Neuron (in vitro differentiated cells): ENCODE measurements around the gene TMEM231.
A peak's percentile ranks its signal among the peaks of the same experiment; 100 is the strongest.

Experiments
- H2AFZ ChIP-seq: one replicate; pipeline ENCODE4 v1.6.1; 2013; ENCODE audit warnings: low read depth, mild to moderate bottlenecking, inconsistent platforms, low read length, moderate library complexity
- H3K27me3 ChIP-seq: one replicate; pipeline ENCODE4 v1.6.1; 2013; ENCODE audit warnings: low read length; ENCODE audit not compliant: insufficient read depth
- H3K36me3 ChIP-seq: one replicate; pipeline ENCODE4 v1.6.1; 2013; ENCODE audit warnings: low read length; ENCODE audit not compliant: insufficient read depth
- H3K4me1 ChIP-seq: one replicate; pipeline ENCODE4 v1.6.1; 2013; ENCODE audit warnings: low read length; ENCODE audit not compliant: insufficient read depth
- H3K4me3 ChIP-seq: 2 replicates; pipeline ENCODE4 v1.5.1; 2013; ENCODE audit warnings: mild to moderate bottlenecking, low read length, moderate library complexity
- H3K9me3 ChIP-seq: one replicate; pipeline ENCODE4 v1.6.1; 2013; ENCODE audit warnings: low read length

TMEM231 gene

DNA sequence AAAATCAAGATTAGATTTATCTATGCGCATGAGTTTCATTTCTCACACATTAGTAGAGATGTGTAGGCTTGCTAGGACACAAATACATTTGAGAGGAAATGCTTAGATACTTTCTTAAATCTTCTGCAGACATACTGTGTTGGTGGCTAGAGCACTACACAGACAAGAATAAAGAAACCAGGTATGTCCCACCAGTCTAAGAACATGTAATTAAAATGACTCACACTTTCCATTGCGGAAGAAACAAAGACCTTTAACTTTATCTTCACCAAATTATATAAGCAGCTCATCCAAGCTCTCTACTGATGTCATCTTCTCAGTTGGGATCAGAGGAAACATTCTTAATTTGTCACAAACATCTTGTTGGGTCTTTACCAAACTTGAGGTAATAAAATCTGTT lies 22.7 kb upstream of the TMEM231 start:
- Histone ChIP-seq H3K4me3 (no peak overlapping the region), H3K9me3 (no peaks in the 10 kb centered on the region), H3K4me1 (peaks cover 14% of the 10 kb centered on the region), H2AFZ (no peak overlapping the region), H3K36me3 (peaks cover 58% of the 10 kb centered on the region), H3K27me3 (no peaks in the 10 kb centered on the region)

DNA sequence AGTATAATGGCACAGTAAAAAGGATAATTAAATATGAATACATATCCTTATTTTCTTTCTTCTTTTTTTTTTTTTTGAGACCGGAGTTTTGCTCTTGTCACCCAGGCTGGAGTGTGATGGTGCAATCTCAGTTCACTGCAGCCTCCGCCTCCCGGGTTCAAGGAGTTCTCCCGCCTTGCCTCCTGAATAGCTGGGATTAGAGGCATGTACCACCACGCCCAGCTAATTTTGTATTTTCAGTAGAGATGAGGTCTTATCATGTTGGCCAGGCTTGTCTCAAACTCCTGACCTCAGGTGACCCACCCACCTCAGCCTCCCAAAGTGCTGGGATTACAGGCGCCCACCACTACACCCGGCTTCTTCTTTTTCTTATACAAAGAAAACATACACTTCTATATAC lies 22.2 kb upstream of the TMEM231 start:
- no peak overlapping the region for H3K4me3 ChIP-seq
- H3K36me3 ChIP-seq = peaks cover 63% of the 10 kb centered on the region
- H3K9me3 ChIP-seq = no peaks in the 10 kb centered on the region
- H3K4me1 ChIP-seq = peaks cover 14% of the 10 kb centered on the region
- no peaks in the 10 kb centered on the region for H3K27me3 ChIP-seq
- H2AFZ ChIP-seq = no peak overlapping the region

DNA sequence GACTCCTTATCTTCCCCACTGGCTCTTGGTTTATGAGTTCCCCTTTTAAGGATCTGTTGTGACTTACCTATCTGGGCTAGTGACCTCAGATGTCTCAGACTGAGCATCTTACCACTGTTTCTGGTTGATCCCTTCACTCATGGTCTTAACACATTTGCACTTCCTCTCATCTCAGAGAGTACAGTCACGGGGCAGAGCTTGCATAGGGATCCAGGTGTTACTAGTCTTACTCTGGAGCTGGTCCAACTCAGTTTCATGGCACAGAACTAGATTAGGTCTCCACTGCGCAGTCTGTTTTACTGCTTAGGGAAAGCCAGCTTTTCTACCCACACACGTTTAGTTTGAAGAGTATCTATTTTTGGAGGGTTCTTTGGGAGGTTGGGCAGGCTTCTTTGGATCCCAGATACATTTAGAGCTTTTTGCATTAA lies 20.3 kb upstream of the TMEM231 start:
- Histone ChIP-seq H3K9me3 (no peaks in the 10 kb centered on the region), H2AFZ (no peak overlapping the region), H3K4me3 (no peak overlapping the region), H3K4me1 (peaks cover 14% of the 10 kb centered on the region), H3K27me3 (no peaks in the 10 kb centered on the region), H3K36me3 (peaks cover 78% of the 10 kb centered on the region)

GRCh38 chr16:75575958-75576357 lies 19.9 kb upstream of the TMEM231 start:
- Histone ChIP-seq H3K27me3 (no peaks in the 10 kb centered on the region), H2AFZ (no peak overlapping the region), H3K9me3 (no peaks in the 10 kb centered on the region), H3K36me3 (peaks cover 81% of the 10 kb centered on the region), H3K4me3 (no peak overlapping the region), H3K4me1 (peaks cover 14% of the 10 kb centered on the region)

GRCh38 chr16:75573955-75574354 lies 17.9 kb upstream of the TMEM231 start:
- H2AFZ ChIP-seq = no peak overlapping the region
- no peaks in the 10 kb centered on the region for H3K9me3 ChIP-seq
- peaks cover 87% of the 10 kb centered on the region for H3K36me3 ChIP-seq
- H3K4me3 ChIP-seq = no peak overlapping the region
- H3K4me1 ChIP-seq = peaks cover 5% of the 10 kb centered on the region
- no peaks in the 10 kb centered on the region for H3K27me3 ChIP-seq

DNA sequence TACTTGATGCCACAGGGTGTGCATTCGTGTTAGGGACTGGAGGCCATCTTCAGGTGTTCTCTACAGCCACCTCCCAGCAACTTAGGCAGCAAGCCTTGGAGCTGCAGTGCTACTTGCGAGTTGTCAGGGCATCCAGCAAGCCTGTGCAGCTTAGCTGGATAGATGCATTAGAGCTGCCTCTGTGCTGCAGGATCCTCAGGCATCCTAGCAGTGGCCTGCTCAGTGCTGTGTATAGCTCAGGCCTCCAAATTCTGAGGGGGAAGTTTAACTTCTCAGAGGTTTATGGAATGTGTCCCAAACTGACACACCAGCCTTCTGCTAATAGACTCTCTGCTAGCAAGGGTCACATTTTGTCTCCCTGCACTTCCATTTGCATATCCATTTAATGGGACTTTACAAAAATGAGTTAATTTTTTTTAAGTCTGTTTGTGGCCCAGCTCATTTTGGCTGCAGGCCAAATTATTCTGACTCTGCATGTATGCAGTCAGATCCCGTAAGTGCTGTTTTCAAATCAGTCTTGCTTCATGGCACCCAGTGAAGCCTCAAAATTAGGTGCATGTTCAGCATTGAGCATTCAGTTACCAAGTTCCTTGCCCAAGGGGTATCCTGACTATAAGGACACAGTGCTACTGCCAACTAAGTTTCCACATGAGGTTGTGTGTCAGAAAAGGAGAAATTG lies 17.0 kb upstream of the TMEM231 start:
- Histone ChIP-seq H2AFZ (no peak overlapping the region), H3K4me1 (no peaks in the 10 kb centered on the region), H3K4me3 (no peak overlapping the region), H3K27me3 (no peaks in the 10 kb centered on the region), H3K9me3 (no peaks in the 10 kb centered on the region), H3K36me3 (peaks cover 88% of the 10 kb centered on the region)

DNA sequence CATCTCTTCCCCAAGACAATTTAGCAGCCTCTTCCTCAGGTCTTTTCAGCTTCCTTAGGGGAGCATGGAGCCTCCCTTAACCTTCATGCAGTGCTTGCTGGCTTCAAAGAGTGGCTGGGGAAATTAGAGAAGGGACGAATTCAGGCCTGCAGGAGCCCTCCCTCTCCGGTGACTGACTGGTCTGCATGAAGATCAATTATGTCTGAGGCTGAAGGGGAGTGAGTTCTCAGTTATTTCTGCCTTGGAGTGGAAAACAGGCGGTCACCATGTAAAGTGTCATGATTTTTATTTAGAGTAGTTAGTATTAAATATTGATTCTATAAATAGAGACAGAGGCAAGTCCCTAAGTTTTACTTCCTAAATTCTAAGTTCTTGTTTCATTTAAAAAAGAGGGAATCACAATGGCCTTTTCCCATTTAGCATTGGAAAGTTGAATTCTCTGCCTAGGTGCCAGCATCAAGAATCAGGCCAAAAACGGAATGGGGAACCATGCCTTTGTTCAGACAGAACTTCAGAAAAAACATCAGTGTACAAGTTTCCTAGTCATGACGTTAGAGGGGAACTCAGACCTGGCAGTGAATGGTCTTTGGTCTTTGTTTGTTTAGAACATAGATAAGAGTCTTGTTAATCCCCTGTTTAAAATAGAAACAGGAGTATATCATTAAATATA lies 14.5 kb upstream of the TMEM231 start:
- Histone ChIP-seq H2AFZ (no peak overlapping the region), H3K4me1 (peaks cover 15% of the 10 kb centered on the region), H3K9me3 (no peaks in the 10 kb centered on the region), H3K4me3 (no peak overlapping the region), H3K36me3 (peaks cover 72% of the 10 kb centered on the region), H3K27me3 (no peaks in the 10 kb centered on the region)

- H2AFZ ChIP-seq = no peak overlapping the region
- peaks cover 18% of the 10 kb centered on the region for H3K4me1 ChIP-seq
- H3K9me3 ChIP-seq = no peaks in the 10 kb centered on the region
- peaks cover 53% of the 10 kb centered on the region for H3K36me3 ChIP-seq
- no peaks in the 10 kb centered on the region for H3K27me3 ChIP-seq
- H3K4me3 ChIP-seq = peak overlapping the region; percentile 94
Measured at GRCh38 chr16:75567911-75568310, 11.9 kb upstream of the TMEM231 start.

DNA sequence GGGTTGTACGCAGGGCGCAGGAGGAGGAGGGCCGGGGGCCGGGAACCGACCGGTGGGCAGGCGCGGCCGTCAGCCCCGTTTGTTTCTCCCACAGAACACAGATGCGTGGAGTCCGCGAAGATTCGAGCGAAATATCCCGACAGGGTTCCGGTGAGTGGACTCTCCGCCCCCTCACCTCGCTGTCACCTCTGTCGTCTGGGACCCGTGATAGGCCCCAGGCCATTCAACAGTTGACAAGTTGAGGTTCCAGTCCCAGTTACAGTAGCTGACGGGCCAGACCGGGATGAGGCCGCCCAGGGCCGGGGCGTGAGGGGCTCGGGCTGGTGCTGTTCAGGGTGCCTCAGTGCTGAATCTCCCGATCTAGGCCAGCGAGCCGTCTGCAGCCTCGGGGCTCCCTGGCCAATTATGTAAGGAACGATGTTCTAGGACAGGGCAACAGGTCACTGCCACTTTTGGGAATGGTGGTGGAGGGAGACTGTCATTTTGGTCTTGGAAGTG lies 10.8 kb upstream of the TMEM231 start:
- peaks cover 42% of the 10 kb centered on the region for H3K36me3 ChIP-seq
- H2AFZ ChIP-seq = peak overlapping the region; percentile 73
- H3K9me3 ChIP-seq = no peaks in the 10 kb centered on the region
- no peaks in the 10 kb centered on the region for H3K27me3 ChIP-seq
- peak overlapping the region; percentile 94 for H3K4me3 ChIP-seq
- peaks cover 18% of the 10 kb centered on the region for H3K4me1 ChIP-seq

DNA sequence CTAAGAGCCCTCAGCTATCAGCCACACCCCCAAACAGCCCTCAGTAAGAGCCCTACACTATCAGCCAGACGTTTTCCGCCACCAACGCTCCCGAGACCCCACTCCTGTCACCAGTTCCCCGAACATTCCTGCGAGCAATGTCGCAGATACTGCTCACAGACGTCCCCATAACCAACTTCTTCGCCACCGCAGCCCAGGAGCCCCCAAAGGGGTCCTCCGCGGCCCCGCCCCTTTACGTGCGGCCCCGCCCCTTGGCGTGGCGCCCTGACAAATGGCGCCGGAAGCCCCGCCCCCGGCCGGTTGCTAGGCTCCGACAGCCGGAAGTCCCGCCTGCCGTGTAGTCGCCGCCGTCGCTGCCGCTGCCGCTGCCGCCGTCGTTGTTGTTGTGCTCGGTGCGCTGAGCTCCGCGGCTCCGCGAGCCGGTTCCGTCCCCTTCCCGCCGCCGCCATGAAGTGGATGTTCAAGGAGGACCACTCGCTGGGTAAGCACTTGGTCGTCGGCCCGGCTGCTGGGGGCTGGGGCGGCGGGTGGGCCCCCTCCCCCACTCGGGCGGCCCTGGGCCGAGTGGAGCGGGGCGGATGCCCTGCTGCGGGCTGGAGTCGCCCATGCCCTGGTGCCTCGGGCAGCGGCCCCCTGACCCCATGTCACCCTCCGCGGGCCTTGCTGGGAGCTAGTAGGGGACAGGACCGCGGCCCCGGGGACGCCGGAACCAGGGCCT lies 10.1 kb upstream of the TMEM231 start, which contains the start of gene GABARAPL2:
TSS of gene GABARAPL2 (plus strand) at position 340 of the 718 bp plus-strand sequence. CDS start at position 448, 108 bp downstream.
- no peaks in the 10 kb centered on the region for H3K27me3 ChIP-seq
- peaks cover 37% of the 10 kb centered on the region for H3K36me3 ChIP-seq
- peak within 1 kb of the TSS; percentile 94 for H3K4me3 ChIP-seq
- H3K4me1 ChIP-seq = peaks cover 18% of the 10 kb centered on the region
- peak within 1 kb of the TSS; percentile 73 for H2AFZ ChIP-seq
- H3K9me3 ChIP-seq = no peaks in the 10 kb centered on the region

DNA sequence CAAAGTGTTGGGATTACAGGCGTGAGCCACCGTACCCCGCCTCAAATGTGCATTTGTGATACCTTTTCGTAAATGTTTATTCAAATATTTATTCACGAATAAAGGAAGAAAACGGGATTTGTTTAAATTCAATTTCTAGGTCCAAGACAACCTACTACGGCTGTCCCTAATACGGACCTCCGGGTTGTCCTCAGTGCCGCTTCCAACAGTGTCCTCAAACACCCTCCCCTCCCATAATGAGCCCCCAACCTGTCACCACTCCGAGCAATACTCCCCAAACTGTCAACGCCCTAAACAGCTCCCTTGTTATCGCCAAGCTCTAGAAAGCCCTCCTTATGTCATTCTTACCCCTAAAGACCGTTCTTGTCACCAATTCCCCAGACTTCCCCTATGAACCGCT lies 9.6 kb upstream of the TMEM231 start:
- peak overlapping the region; percentile 94 for H3K4me3 ChIP-seq
- peaks cover 18% of the 10 kb centered on the region for H3K4me1 ChIP-seq
- H2AFZ ChIP-seq = peak overlapping the region; percentile 73
- H3K36me3 ChIP-seq = peaks cover 33% of the 10 kb centered on the region
- H3K9me3 ChIP-seq = no peaks in the 10 kb centered on the region
- H3K27me3 ChIP-seq = no peaks in the 10 kb centered on the region

DNA sequence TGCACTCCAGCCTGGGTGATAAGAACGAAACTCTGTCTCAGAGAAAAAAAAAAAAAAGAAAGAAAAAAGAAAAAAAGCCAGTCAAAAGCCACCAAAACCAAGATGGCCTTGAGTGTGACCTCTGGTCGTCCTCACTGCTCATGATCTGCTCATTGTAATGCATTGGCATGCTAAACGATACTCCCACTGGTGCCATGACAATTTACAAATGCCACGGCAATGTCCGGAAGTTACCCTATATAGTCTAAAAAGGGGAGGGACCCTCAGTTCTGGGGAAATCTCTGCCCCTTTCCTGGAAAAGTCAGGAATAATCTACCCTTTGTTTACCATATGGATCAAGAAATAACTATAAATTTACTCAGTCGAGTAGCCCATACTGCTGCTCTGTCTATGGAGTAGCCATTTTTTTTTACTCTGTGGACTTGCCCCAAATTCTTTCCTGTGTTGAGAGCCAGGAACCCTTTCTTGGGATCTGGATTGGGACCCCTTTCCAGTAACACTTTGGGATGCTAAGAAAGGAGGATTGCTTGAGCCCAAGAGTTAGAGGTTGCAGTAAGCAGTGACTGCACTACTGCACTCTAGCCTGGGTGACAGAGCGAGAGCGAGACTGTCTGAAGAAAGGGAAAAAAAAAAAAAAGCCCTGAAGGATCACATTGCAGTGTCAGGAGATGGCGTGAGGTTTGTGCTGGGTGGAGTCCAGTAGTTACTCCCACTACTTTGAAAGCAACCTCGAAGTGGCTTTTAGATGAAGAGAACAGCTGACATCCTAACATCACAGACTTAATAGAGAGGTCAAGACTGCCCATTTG lies 3.7 kb upstream of the TMEM231 start:
- H3K4me1 ChIP-seq = peaks cover 19% of the 10 kb centered on the region
- peak overlapping the region; percentile 22 for H2AFZ ChIP-seq
- no peaks in the 10 kb centered on the region for H3K27me3 ChIP-seq
- no peaks in the 10 kb centered on the region for H3K36me3 ChIP-seq
- no peaks in the 10 kb centered on the region for H3K9me3 ChIP-seq
- no peak overlapping the region for H3K4me3 ChIP-seq
